Endodermal cell (in vitro differentiated cells): ENCODE data around the gene NNAT. TPM values are rescaled to one million over a fixed set of nuclear protein-coding genes. Genes with fewer than 3 reads are reported as not detected.

Experiments
- DNase-seq: peaks from one replicate; pipeline ENCODE4 v3.0.0-alpha.2; 2017
- H3K27ac ChIP-seq: 2 replicates; pipeline ENCODE4 v1.5.1; 2013; ENCODE audit warnings: mild to moderate bottlenecking, low read depth, low read length, moderate library complexity
- H3K27me3 ChIP-seq: 2 replicates; pipeline ENCODE4 v1.6.1; 2013; ENCODE audit warnings: mild to moderate bottlenecking, low read length, moderate library complexity; ENCODE audit not compliant: insufficient read depth, control insufficient read depth, poor library complexity, severe bottlenecking
- H3K36me3 ChIP-seq: 2 replicates; pipeline ENCODE4 v1.7.0; 2013; ENCODE audit warnings: mild to moderate bottlenecking, low read length, moderate library complexity; ENCODE audit not compliant: control insufficient read depth, insufficient read depth
- H3K4me1 ChIP-seq: one replicate; pipeline ENCODE4 v1.7.0; 2013; ENCODE audit warnings: low read length; ENCODE audit not compliant: control insufficient read depth, insufficient read depth
- H3K4me3 ChIP-seq: 2 replicates; pipeline ENCODE4 v1.5.1; 2013; ENCODE audit warnings: mild to moderate bottlenecking, low read length, moderate library complexity
- H3K9ac ChIP-seq: 2 replicates; pipeline ENCODE4 v1.6.1; 2013; ENCODE audit warnings: mild to moderate bottlenecking, low read length, moderate library complexity; ENCODE audit not compliant: poor library complexity, severe bottlenecking; ENCODE audit errors: extremely low read depth
- H3K9me3 ChIP-seq: 2 replicates; pipeline ENCODE4 v1.6.1; 2013; ENCODE audit warnings: mild to moderate bottlenecking, low read length, moderate library complexity; ENCODE audit not compliant: control insufficient read depth
- H3K27ac Mint-ChIP-seq: 2 replicates; pipeline ENCODE4 v1.8.0; 2020; ENCODE audit warnings: mixed read lengths
- H3K27me3 Mint-ChIP-seq: 2 replicates; pipeline ENCODE4 v1.8.0; 2021; ENCODE audit warnings: mild to moderate bottlenecking, mixed read lengths; ENCODE audit not compliant: insufficient read depth
- H3K36me3 Mint-ChIP-seq: 2 replicates; pipeline ENCODE4 v1.8.0; 2020; ENCODE audit warnings: low read depth, mixed read lengths
- H3K4me1 Mint-ChIP-seq: 2 replicates; pipeline ENCODE4 v1.8.0; 2020; ENCODE audit warnings: mixed read lengths
- H3K4me3 Mint-ChIP-seq: 2 replicates; pipeline ENCODE4 v1.8.0; 2020; ENCODE audit warnings: mild to moderate bottlenecking, moderate library complexity, mixed read lengths
- H3K9me3 Mint-ChIP-seq: 2 replicates; pipeline ENCODE4 v1.8.0; 2020; ENCODE audit warnings: mild to moderate bottlenecking, mixed read lengths
- WGBS, 2 experiments: methylation state at CpG; one replicate each; pipeline versions ENCODE4 v1.1.5 to v1.1.7; 2013; ENCODE audit warnings: missing lambda C conversion rate in 2 of 2, mixed read lengths in 1 of 2; ENCODE audit not compliant: insufficient coverage in 1 of 2, insufficient read length in 1 of 2; 5-methylcytosine and 5-hydroxymethylcytosine counted together
- total RNA-seq, 2 donors: library from RNA; stranded (reverse); fragmentation: NEBNext Ultra II Directional in 1 of 2; extraction: Animal tissue kit (Norgen Biotek cat#: 25700) in 1 of 2; gene quantifications; 2 replicates in 1 of 2; 3 replicates in 1 of 2; pipeline ENCODE4 v1.2.1, GENCODE V29; 2021
- TF ChIP-seq, protein P1 (sequence below): fragments of 200-600 bp; sonication (generic); conservative IDR thresholded peaks from 2 replicates; pipeline ENCODE4 v1.5.0; 2021; ENCODE audit warnings: antibody characterized with exemption, mild to moderate bottlenecking

NNAT gene
- total RNA-seq, 2 donors from 2014 or later = 16.8 to 27.3 TPM

DNA sequence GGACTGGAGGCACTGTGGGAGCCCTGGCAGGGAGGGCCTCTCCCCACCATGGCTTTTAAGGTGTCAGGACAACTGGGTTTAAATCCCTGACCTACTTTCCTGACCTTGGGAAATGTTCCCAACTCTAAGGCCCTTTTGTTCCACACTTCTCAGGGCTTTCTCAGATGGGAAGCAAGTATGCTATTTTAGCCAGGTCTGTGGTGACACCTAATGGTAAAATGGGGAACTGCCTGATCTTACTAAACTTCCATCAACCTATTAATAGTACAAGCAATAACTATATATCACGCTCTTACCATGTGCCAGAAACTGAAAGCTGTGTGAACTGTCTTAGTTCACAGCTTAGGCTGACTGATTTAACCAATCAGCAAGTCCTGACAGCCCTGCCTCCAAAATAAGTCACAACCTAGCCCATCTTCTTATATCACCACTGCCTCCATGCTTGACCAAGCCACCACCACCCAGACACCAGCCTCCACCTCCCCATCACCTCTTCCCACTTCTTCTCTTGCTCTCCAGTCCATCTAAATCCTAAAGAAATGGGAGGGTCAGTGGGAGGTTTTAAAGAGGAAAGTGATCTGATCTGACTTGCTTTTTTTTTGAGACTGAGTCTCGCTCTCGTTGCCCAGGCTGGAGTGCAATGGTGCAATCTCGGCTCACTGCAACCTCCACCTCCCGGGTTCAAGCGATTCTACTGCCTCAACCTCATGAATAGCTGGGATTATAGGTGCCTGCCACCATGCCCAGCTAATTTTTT, 13.5 kb downstream of the NNAT start:
- Histone ChIP-seq H3K4me3 (no peak overlapping the region), H3K27ac (no peak overlapping the region), H3K9me3 (no peaks in the 10 kb centered on the region), H3K27me3 (no peaks in the 10 kb centered on the region), H3K9ac (no peak overlapping the region), H3K36me3 (no peaks in the 10 kb centered on the region), H3K4me1 (no peaks in the 10 kb centered on the region)
- WGBS, 2 experiments = 72 to 74% methylated on average over 4 to 6 of the region's 6 CpGs
- peak; percentile 78 for DNase-seq
- no peaks in the 10 kb centered on the region for H3K9me3 Mint-ChIP-seq
- H3K36me3 Mint-ChIP-seq = no peaks in the 10 kb centered on the region
- H3K4me3 Mint-ChIP-seq = no peak overlapping the region
- H3K4me1 Mint-ChIP-seq = peaks cover 8% of the 10 kb centered on the region
- TF ChIP-seq, protein P1, sequence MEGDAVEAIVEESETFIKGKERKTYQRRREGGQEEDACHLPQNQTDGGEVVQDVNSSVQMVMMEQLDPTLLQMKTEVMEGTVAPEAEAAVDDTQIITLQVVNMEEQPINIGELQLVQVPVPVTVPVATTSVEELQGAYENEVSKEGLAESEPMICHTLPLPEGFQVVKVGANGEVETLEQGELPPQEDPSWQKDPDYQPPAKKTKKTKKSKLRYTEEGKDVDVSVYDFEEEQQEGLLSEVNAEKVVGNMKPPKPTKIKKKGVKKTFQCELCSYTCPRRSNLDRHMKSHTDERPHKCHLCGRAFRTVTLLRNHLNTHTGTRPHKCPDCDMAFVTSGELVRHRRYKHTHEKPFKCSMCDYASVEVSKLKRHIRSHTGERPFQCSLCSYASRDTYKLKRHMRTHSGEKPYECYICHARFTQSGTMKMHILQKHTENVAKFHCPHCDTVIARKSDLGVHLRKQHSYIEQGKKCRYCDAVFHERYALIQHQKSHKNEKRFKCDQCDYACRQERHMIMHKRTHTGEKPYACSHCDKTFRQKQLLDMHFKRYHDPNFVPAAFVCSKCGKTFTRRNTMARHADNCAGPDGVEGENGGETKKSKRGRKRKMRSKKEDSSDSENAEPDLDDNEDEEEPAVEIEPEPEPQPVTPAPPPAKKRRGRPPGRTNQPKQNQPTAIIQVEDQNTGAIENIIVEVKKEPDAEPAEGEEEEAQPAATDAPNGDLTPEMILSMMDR = peak; percentile 95
- no peaks in the 10 kb centered on the region for H3K27me3 Mint-ChIP-seq
- H3K27ac Mint-ChIP-seq = no peak overlapping the region

DNA sequence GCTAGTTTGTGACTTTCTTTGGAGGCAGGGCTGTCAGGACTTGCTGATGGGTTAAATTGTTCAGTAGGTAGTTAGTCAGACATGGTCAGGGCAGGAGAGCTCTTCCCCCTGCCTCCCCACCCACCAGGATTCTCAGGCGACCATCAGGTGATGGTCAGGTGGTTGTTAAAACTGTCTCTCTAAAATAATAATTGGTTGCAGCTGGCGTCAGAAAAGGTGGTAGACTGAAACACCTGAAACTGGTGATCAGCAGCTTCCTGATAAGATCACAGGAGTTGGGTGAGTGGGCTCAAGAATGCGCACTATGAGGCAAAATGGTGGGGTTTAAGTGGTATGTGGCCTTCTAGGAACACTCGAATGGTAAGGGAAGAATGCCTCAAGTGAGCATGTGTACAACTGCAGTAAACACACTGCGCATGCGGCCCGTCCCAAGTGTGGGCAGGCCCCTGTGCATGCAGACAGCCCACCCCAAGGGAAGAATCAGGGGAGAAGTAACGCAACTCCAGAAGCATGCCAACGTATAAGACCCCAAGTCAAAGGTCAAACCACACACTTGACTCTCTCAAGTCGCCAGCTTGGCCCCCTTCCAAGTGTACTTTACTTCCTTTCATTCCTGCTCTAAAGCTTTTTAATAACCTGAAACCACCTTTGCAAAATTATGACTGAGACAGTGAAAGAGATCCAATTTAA, 14.5 kb downstream of the NNAT start:
- H3K4me3 ChIP-seq = no peak overlapping the region
- H3K27ac ChIP-seq = no peak overlapping the region
- H3K4me1 ChIP-seq = no peaks in the 10 kb centered on the region
- peak; percentile 24 for DNase-seq
- Mint-ChIP-seq H3K4me1 (peaks cover 11% of the 10 kb centered on the region), H3K36me3 (no peaks in the 10 kb centered on the region), H3K27me3 (no peaks in the 10 kb centered on the region), H3K9me3 (no peaks in the 10 kb centered on the region), H3K27ac (no peak overlapping the region), H3K4me3 (no peak overlapping the region)
- H3K9me3 ChIP-seq = no peaks in the 10 kb centered on the region
- no peaks in the 10 kb centered on the region for H3K36me3 ChIP-seq
- TF ChIP-seq, protein P1 = no peak
- H3K9ac ChIP-seq = no peak overlapping the region
- WGBS, 2 experiments = 90 to 92% methylated on average over 7 to 10 of the region's 10 CpGs
- H3K27me3 ChIP-seq = no peaks in the 10 kb centered on the region

DNA sequence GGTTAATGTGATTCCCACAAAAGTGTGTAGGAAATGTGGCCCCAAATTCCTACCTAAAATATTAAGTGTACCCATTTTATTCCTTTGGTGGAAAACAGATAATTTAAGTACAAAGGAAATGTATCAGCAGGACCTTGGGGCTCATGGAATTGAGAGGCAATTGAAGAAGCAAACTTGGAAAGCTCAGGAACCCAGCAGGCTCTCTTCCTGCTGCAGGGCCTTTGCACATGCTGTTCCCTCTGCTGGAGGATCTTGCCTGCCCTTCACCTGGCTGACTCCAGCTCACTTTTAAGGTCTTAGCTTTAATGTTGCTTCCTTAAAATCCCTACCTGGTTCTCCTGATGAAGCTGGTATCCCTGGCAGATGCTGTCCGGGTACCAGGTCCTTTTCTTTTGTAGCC, 16.5 kb downstream of the NNAT start:
- H3K9me3 ChIP-seq = no peaks in the 10 kb centered on the region
- Mint-ChIP-seq H3K36me3 (no peaks in the 10 kb centered on the region), H3K4me3 (no peak overlapping the region)

More for the DNA sequence above, 16.5 kb downstream of the NNAT start:
- TF ChIP-seq, protein P1 = no peak
- Histone ChIP-seq H3K36me3 (no peaks in the 10 kb centered on the region), H3K9ac (no peak overlapping the region), H3K4me3 (no peak overlapping the region), H3K27ac (no peak overlapping the region), H3K4me1 (no peaks in the 10 kb centered on the region), H3K27me3 (no peaks in the 10 kb centered on the region)
- Mint-ChIP-seq H3K9me3 (no peaks in the 10 kb centered on the region), H3K4me1 (peaks cover 11% of the 10 kb centered on the region), H3K27ac (no peak overlapping the region), H3K27me3 (no peaks in the 10 kb centered on the region)
- 94% methylated on average over 1 of the region's 1 CpG; no CpG with 5 or more reads in 1 of the 2 experiments for WGBS, 2 experiments
- DNase-seq = no peak
